ENCODE results near the gene CYP2E1. TPM values are rescaled to one million over a fixed set of nuclear protein-coding genes. Genes with fewer than 3 reads are reported as not detected.

Gene CYP2E1
- polyA plus RNA-seq, 1 of the 3 experiments (the other 2 are of a cell fraction), result 0.61 TPM

DNA sequence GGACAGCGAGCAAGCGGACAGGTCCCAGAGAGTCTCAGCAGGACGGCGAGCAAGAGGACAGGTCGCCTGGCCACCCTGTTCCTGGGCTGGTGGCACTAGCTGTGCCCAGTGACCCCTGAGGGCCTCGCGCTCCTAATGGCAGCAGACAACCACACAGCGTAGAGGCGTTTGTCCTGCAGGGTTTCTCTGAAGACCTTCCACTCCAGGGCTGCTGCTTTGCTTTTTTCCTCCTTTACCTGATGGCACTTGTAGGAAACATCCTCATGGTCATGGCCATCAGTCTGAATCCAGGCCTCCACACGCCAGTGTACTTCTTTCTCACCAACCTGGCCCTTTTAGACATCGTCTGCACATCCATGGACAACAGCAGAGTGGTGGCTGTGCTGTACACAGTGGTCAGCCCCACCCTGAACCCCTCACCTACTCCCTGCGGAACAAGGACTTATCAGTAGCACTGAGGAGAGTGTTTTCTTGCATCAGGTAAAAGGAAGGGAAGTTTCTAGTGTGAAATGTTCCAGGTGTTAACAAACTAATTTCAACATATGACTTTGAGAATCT, 46.0 kb upstream of the CYP2E1 start:
- Histone ChIP-seq H3K36me3 (replicated peaks in 1 of 2; ENCODE audit: control insufficient read depth in 1 of 2, insufficient read depth in 2 of 2, low read length in 1 of 2) (no peaks in the 10 kb centered on the region), H3K4me3 (ENCODE audit: low read depth in 2 of 2, low read length in 1 of 2) (no peak overlapping the region), H3K4me2 (no peak overlapping the region), H3K27me3 (ENCODE audit: insufficient read depth) (peaks cover 6% of the 10 kb centered on the region; the same call in 1 of the 2 replicates), H3K27ac (ENCODE audit: low read depth in 2 of 2, low read length in 1 of 2) (no peak overlapping the region), H2AFZ (ENCODE audit: low read depth) (no peak overlapping the region), H4K20me1 (ENCODE audit: insufficient read depth) (no peaks in the 10 kb centered on the region), H3K9me2 (no peaks in the 10 kb centered on the region), H3K9me3 (no peaks in the 10 kb centered on the region), H3K4me1 (ENCODE audit: control insufficient read depth in 1 of 2, insufficient read depth in 2 of 2, low read depth in 1 of 2, low read length in 1 of 2) (no peaks in the 10 kb centered on the region), H3K79me2 (ENCODE audit: insufficient read depth) (no peaks in the 10 kb centered on the region), H3K9ac (no peak overlapping the region), H3F3A (replicated peaks; ENCODE audit: insufficient read depth) (no peaks in the 10 kb centered on the region)
- ChIA-PET CTCF (no interaction called here), POLR2A (no interaction called here)
- WGBS (ENCODE audit: low lambda C conversion rate), result 24% methylated on average over 5 of the region's 12 CpGs
- TF ChIP-seq SIN3A (IDR thresholded peaks at IDR 0.05; ENCODE audit: borderline replicate concordance, low read depth, low read length) (no peak), TAF1 (IDR thresholded peaks at IDR 0.05; ENCODE audit: borderline replicate concordance, low read depth, low read length) (no peak)
- peak; percentile 3 for DNase-seq

- H4K20me1 ChIP-seq (ENCODE audit: insufficient read depth), result no peaks in the 10 kb centered on the region
- 35% methylated on average over 10 of the region's 10 CpGs for WGBS (ENCODE audit: low lambda C conversion rate)
- no peak overlapping the region for H3K4me3 ChIP-seq (ENCODE audit: low read depth in 2 of 2, low read length in 1 of 2)
- H3K27ac ChIP-seq (ENCODE audit: low read depth in 2 of 2, low read length in 1 of 2), result no peak overlapping the region
- 0 out of 2 replicates have a peak, but pooled peaks cover under 1% of the 10 kb centered on the region for H3K9me3 ChIP-seq
- no peaks in the 10 kb centered on the region for H3K79me2 ChIP-seq (ENCODE audit: insufficient read depth)
- no peak overlapping the region for H3K9ac ChIP-seq
- ChIA-PET POLR2A (no interaction called here), CTCF (no interaction called here)
- no peaks in the 10 kb centered on the region for H3K36me3 ChIP-seq (replicated peaks in 1 of 2; ENCODE audit: control insufficient read depth in 1 of 2, insufficient read depth in 2 of 2, low read length in 1 of 2)
- no peaks in the 10 kb centered on the region for H3K4me1 ChIP-seq (ENCODE audit: control insufficient read depth in 1 of 2, insufficient read depth in 2 of 2, low read depth in 1 of 2, low read length in 1 of 2)
- no peaks in the 10 kb centered on the region for H3K9me2 ChIP-seq
- no peaks in the 10 kb centered on the region for H3F3A ChIP-seq (replicated peaks; ENCODE audit: insufficient read depth)
- 0 out of 2 replicates have a peak, but pooled peaks cover 1% of the 10 kb centered on the region for H3K27me3 ChIP-seq (ENCODE audit: insufficient read depth)
- TF ChIP-seq NFIC (IDR thresholded peaks at IDR 0.05; ENCODE audit: borderline replicate concordance) (no peak), RXRA (IDR thresholded peaks at IDR 0.05; ENCODE audit: borderline replicate concordance, low read depth) (no peak), YY1 (IDR thresholded peaks at IDR 0.05; ENCODE audit: low read depth) (no peak), RFX5 (IDR thresholded peaks at IDR 0.05; ENCODE audit: low read length) (no peak), EZH2phosphoT487 (IDR thresholded peaks at IDR 0.05; ENCODE audit: borderline replicate concordance, low read depth) (no peak), MXI1 (IDR thresholded peaks at IDR 0.05; ENCODE audit: low read depth, low read length) (no peak), FOXM1 (IDR thresholded peaks at IDR 0.05; ENCODE audit: low read depth) (no peak), RCOR1 (IDR thresholded peaks at IDR 0.05; ENCODE audit: low read length) (no peak), FOXJ3 (CRISPR knock-in tag; IDR thresholded peaks at IDR 0.05) (no peak), RAD21 (IDR thresholded peaks at IDR 0.05; ENCODE audit: low read length) (no peak), GATA2 (CRISPR knock-in tag; IDR thresholded peaks at IDR 0.05) (no peak), IRF3 (IDR thresholded peaks at IDR 0.05; ENCODE audit: low read depth, low read length) (no peak), SIN3A (IDR thresholded peaks at IDR 0.05; ENCODE audit: borderline replicate concordance, low read depth, low read length) (no peak), TEAD4 (IDR thresholded peaks at IDR 0.05; ENCODE audit: borderline replicate concordance, insufficient read depth) (no peak), MEF2A (IDR thresholded peaks at IDR 0.05; ENCODE audit: borderline replicate concordance, low read depth) (no peak), JUND (IDR thresholded peaks at IDR 0.05) (no peak), TCF12 (IDR thresholded peaks at IDR 0.05) (no peak), USF2 (IDR thresholded peaks at IDR 0.05; ENCODE audit: borderline replicate concordance, low read depth, low read length) (no peak), SMC3 (IDR thresholded peaks at IDR 0.05; ENCODE audit: low read depth, low read length) (no peak)
- TF ChIP-seq, protein P1, sequence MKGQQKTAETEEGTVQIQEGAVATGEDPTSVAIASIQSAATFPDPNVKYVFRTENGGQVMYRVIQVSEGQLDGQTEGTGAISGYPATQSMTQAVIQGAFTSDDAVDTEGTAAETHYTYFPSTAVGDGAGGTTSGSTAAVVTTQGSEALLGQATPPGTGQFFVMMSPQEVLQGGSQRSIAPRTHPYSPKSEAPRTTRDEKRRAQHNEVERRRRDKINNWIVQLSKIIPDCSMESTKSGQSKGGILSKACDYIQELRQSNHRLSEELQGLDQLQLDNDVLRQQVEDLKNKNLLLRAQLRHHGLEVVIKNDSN (IDR thresholded peaks at IDR 0.05; ENCODE audit: borderline replicate concordance, low read depth), result no peak
- H3K4me2 ChIP-seq, result no peak overlapping the region
- no peak for DNase-seq
- H2AFZ ChIP-seq (ENCODE audit: low read depth), result no peak overlapping the region
Measured at GRCh38 chr10:133481657-133482056, 45.5 kb upstream of the CYP2E1 start.
